ENCODE measurements around the gene DPH1.

The DPH1 gene

GRCh38 chr17:2081564-2081963 is 51.6 kb downstream of the DPH1 start:
- DNase-seq (ENCODE audit: low read depth, low spot score): no peak

GRCh38 chr17:2082003-2082781 is 52.2 kb downstream of the DPH1 start:
- no peak for DNase-seq (ENCODE audit: low read depth, low spot score)

- no peak for DNase-seq (ENCODE audit: low read depth, low spot score)
These were observed 53.7 kb downstream of the DPH1 start for GRCh38 chr17:2083613-2084035.

- DNase-seq (ENCODE audit: low read depth, low spot score): no peak
These were observed 54.2 kb downstream of the DPH1 start for GRCh38 chr17:2084036-2084765.

GRCh38 chr17:2084766-2085647 is 55.1 kb downstream of the DPH1 start:
- no peak for DNase-seq (ENCODE audit: low read depth, low spot score)

- DNase-seq (ENCODE audit: low read depth, low spot score): no peak
These were observed 55.6 kb downstream of the DPH1 start for GRCh38 chr17:2085648-2085949.

- no peak for DNase-seq (ENCODE audit: low read depth, low spot score)
These were observed 56.4 kb downstream of the DPH1 start for GRCh38 chr17:2086306-2086705.

- peak; percentile 30 for DNase-seq (ENCODE audit: low read depth, low spot score)
These were observed 57.8 kb downstream of the DPH1 start for GRCh38 chr17:2087597-2088211.

- no peak for DNase-seq (ENCODE audit: low read depth, low spot score)
These were observed 59.1 kb downstream of the DPH1 start for GRCh38 chr17:2089021-2089422.

- DNase-seq (ENCODE audit: low read depth, low spot score): no peak
These were observed 60.3 kb downstream of the DPH1 start for GRCh38 chr17:2090210-2090641.

GRCh38 chr17:2090804-2091534 is 61.0 kb downstream of the DPH1 start:
- no peak for DNase-seq (ENCODE audit: low read depth, low spot score)

- DNase-seq (ENCODE audit: low read depth, low spot score): no peak
These were observed 62.3 kb downstream of the DPH1 start for GRCh38 chr17:2092253-2092652.

- DNase-seq (ENCODE audit: low read depth, low spot score): no peak
These were observed 63.4 kb downstream of the DPH1 start for GRCh38 chr17:2093349-2093748.

All from activated naive CD8-positive, alpha-beta T cell treated with anti-CD3 and anti-CD28 coated beads, Interleukin-2, amount 50 U/mL, for 16 hours (primary cell).